Measurements from ENCODE around the gene HBZ.
"Not testable (repeated sequence)": the region's sequence is repeated elsewhere in the genome, so short reads cannot be mapped to it uniquely, and the experiment has no call there.

The HBZ gene

GRCh38 chr16:176006-176405 is 23.6 kb downstream of the HBZ start:
- WGBS, result 2% methylated on average over 13 of the region's 39 CpGs
- not testable (repeated sequence) for H3K9ac ChIP-seq (ENCODE audit: low read depth, low read length); H3K9me3 ChIP-seq (ENCODE audit: insufficient read depth, low read depth, low read length); H3K27ac ChIP-seq (ENCODE audit: low read depth, low read length); H3K4me3 ChIP-seq (ENCODE audit: low read length); H3K36me3 ChIP-seq (ENCODE audit: insufficient read depth, low read length); H3K4me1 ChIP-seq (ENCODE audit: insufficient read depth, low read length)
- peaks cover 86% of the 10 kb centered on the region for H3K27me3 ChIP-seq (ENCODE audit: insufficient read depth, low read length)

- H3K4me1 ChIP-seq (ENCODE audit: insufficient read depth, low read length); H3K36me3 ChIP-seq (ENCODE audit: insufficient read depth, low read length); H3K9me3 ChIP-seq (ENCODE audit: insufficient read depth, low read depth, low read length); H3K9ac ChIP-seq (ENCODE audit: low read depth, low read length); H3K4me3 ChIP-seq (ENCODE audit: low read length); H3K27ac ChIP-seq (ENCODE audit: low read depth, low read length): not testable (repeated sequence)
- H3K27me3 ChIP-seq (ENCODE audit: insufficient read depth, low read length), result peaks cover 82% of the 10 kb centered on the region
- WGBS, result 9% methylated on average over 38 of the region's 88 CpGs
Measured at GRCh38 chr16:176477-177382, 24.3 kb downstream of the HBZ start, which contains the start of gene HBA1. Gene HBA1 (plus strand): TSS chr16:176680. CDS start chr16:176717, 37 bp downstream.

GRCh38 chr16:177394-177822 is 25.0 kb downstream of the HBZ start:
- Histone ChIP-seq H3K9ac (ENCODE audit: low read depth, low read length) (no peak overlapping the region), H3K27me3 (ENCODE audit: insufficient read depth, low read length) (peaks cover 77% of the 10 kb centered on the region)
- WGBS, result 17% methylated on average over 13 of the region's 13 CpGs

GRCh38 chr16:177981-178667 is 25.7 kb downstream of the HBZ start:
- H3K9ac ChIP-seq (ENCODE audit: low read depth, low read length), result no peak overlapping the region
- H3K27ac ChIP-seq (ENCODE audit: low read depth, low read length), result no peak overlapping the region
- WGBS, result 73% methylated on average over 11 of the region's 11 CpGs
- H3K27me3 ChIP-seq (ENCODE audit: insufficient read depth, low read length), result peaks cover 76% of the 10 kb centered on the region
- no peaks in the 10 kb centered on the region for H3K9me3 ChIP-seq (ENCODE audit: insufficient read depth, low read depth, low read length)
- H3K4me1 ChIP-seq (ENCODE audit: insufficient read depth, low read length), result no peaks in the 10 kb centered on the region
- H3K36me3 ChIP-seq (ENCODE audit: insufficient read depth, low read length), result no peaks in the 10 kb centered on the region
- no peak overlapping the region for H3K4me3 ChIP-seq (ENCODE audit: low read length)

More at GRCh38 chr16:177394-177822, 25.0 kb downstream of the HBZ start:
- Histone ChIP-seq H3K4me1 (ENCODE audit: insufficient read depth, low read length) (no peaks in the 10 kb centered on the region), H3K4me3 (ENCODE audit: low read length) (no peak overlapping the region), H3K27ac (ENCODE audit: low read depth, low read length) (no peak overlapping the region), H3K9me3 (ENCODE audit: insufficient read depth, low read depth, low read length) (no peaks in the 10 kb centered on the region), H3K36me3 (ENCODE audit: insufficient read depth, low read length) (no peaks in the 10 kb centered on the region)

- Histone ChIP-seq H3K27me3 (ENCODE audit: insufficient read depth, low read length) (peaks cover 71% of the 10 kb centered on the region), H3K4me3 (ENCODE audit: low read length) (no peak overlapping the region), H3K4me1 (ENCODE audit: insufficient read depth, low read length) (no peaks in the 10 kb centered on the region), H3K9ac (ENCODE audit: low read depth, low read length) (no peak overlapping the region), H3K36me3 (ENCODE audit: insufficient read depth, low read length) (no peaks in the 10 kb centered on the region), H3K27ac (ENCODE audit: low read depth, low read length) (no peak overlapping the region), H3K9me3 (ENCODE audit: insufficient read depth, low read depth, low read length) (no peaks in the 10 kb centered on the region)
- WGBS, result 88% methylated on average over 11 of the region's 11 CpGs
Measured at GRCh38 chr16:178668-179015, 26.2 kb downstream of the HBZ start.

GRCh38 chr16:179211-180092 is 27.0 kb downstream of the HBZ start:
- H3K9me3 ChIP-seq (ENCODE audit: insufficient read depth, low read depth, low read length), result no peaks in the 10 kb centered on the region
- no peak overlapping the region for H3K9ac ChIP-seq (ENCODE audit: low read depth, low read length)
- 90% methylated on average over 17 of the region's 17 CpGs for WGBS
- no peaks in the 10 kb centered on the region for H3K4me1 ChIP-seq (ENCODE audit: insufficient read depth, low read length)
- H3K36me3 ChIP-seq (ENCODE audit: insufficient read depth, low read length), result no peaks in the 10 kb centered on the region
- peaks cover 64% of the 10 kb centered on the region for H3K27me3 ChIP-seq (ENCODE audit: insufficient read depth, low read length)
- no peak overlapping the region for H3K27ac ChIP-seq (ENCODE audit: low read depth, low read length)
- no peak overlapping the region for H3K4me3 ChIP-seq (ENCODE audit: low read length)

GRCh38 chr16:180101-180675 is 27.7 kb downstream of the HBZ start, which contains the start of gene HBQ1:
Gene HBQ1 (plus strand): TSS chr16:180459. CDS start chr16:180487, 28 bp downstream.
- H3K27me3 ChIP-seq (ENCODE audit: insufficient read depth, low read length), result peaks cover 56% of the 10 kb centered on the region
- no peak within 1 kb of the TSS for H3K27ac ChIP-seq (ENCODE audit: low read depth, low read length)
- H3K9me3 ChIP-seq (ENCODE audit: insufficient read depth, low read depth, low read length), result no peaks in the 10 kb centered on the region
- peaks cover 3% of the 10 kb centered on the region; the same call in 1 of the 2 replicates for H3K36me3 ChIP-seq (ENCODE audit: insufficient read depth, low read length)
- H3K4me1 ChIP-seq (ENCODE audit: insufficient read depth, low read length), result no peaks in the 10 kb centered on the region
- peak within 1 kb of the TSS; percentile 40 for H3K4me3 ChIP-seq (ENCODE audit: low read length)
- WGBS, result 12% methylated on average over 55 of the region's 59 CpGs
- peak within 1 kb of the TSS; percentile 48; the same call in 1 of the 2 replicates for H3K9ac ChIP-seq (ENCODE audit: low read depth, low read length)

- Histone ChIP-seq H3K27me3 (ENCODE audit: insufficient read depth, low read length) (peaks cover 49% of the 10 kb centered on the region), H3K4me3 (ENCODE audit: low read length) (peak overlapping the region; percentile 40), H3K9me3 (ENCODE audit: insufficient read depth, low read depth, low read length) (no peaks in the 10 kb centered on the region), H3K4me1 (ENCODE audit: insufficient read depth, low read length) (no peaks in the 10 kb centered on the region), H3K36me3 (ENCODE audit: insufficient read depth, low read length) (peaks cover 10% of the 10 kb centered on the region; the same call in 1 of the 2 replicates), H3K27ac (ENCODE audit: low read depth, low read length) (no peak overlapping the region), H3K9ac (ENCODE audit: low read depth, low read length) (peak overlapping the region; percentile 48; the same call in 1 of the 2 replicates)
- 4% methylated on average over 89 of the region's 89 CpGs for WGBS
Measured at GRCh38 chr16:180681-181564, 28.5 kb downstream of the HBZ start.

- H3K9me3 ChIP-seq (ENCODE audit: insufficient read depth, low read depth, low read length), result no peaks in the 10 kb centered on the region
- H3K27ac ChIP-seq (ENCODE audit: low read depth, low read length), result no peak overlapping the region
- H3K9ac ChIP-seq (ENCODE audit: low read depth, low read length), result no peak overlapping the region
- peaks cover 45% of the 10 kb centered on the region for H3K27me3 ChIP-seq (ENCODE audit: insufficient read depth, low read length)
- H3K4me3 ChIP-seq (ENCODE audit: low read length), result no peak overlapping the region
- peaks cover 10% of the 10 kb centered on the region; the same call in 1 of the 2 replicates for H3K36me3 ChIP-seq (ENCODE audit: insufficient read depth, low read length)
- 27% methylated on average over 22 of the region's 22 CpGs for WGBS
- no peaks in the 10 kb centered on the region for H3K4me1 ChIP-seq (ENCODE audit: insufficient read depth, low read length)
Measured at GRCh38 chr16:181565-182021, 29.1 kb downstream of the HBZ start.

- Histone ChIP-seq H3K4me3 (ENCODE audit: low read length) (no peak overlapping the region), H3K27ac (ENCODE audit: low read depth, low read length) (no peak overlapping the region), H3K9ac (ENCODE audit: low read depth, low read length) (no peak overlapping the region), H3K4me1 (ENCODE audit: insufficient read depth, low read length) (no peaks in the 10 kb centered on the region), H3K36me3 (ENCODE audit: insufficient read depth, low read length) (peaks cover 19% of the 10 kb centered on the region), H3K9me3 (ENCODE audit: insufficient read depth, low read depth, low read length) (no peaks in the 10 kb centered on the region), H3K27me3 (ENCODE audit: insufficient read depth, low read length) (peaks cover 33% of the 10 kb centered on the region)
- 96% methylated on average over 7 of the region's 7 CpGs for WGBS
Measured at GRCh38 chr16:183005-183404, 30.6 kb downstream of the HBZ start.

Data from HUES64 (cell line).